Peyer's patch (tissue), 4 donors: ENCODE results near the gene RUBCNL. TPM values are rescaled to one million over a fixed set of nuclear protein-coding genes. Genes with fewer than 3 reads are reported as not detected.

Source experiments
- DNase-seq, 3 donors: peaks; one replicate each; pipeline ENCODE4 v3.0.0-alpha.2; 2017 to 2019
- H3K27ac ChIP-seq, 4 donors: fragments of 200-600 bp; sonication (generic); one replicate each; pipeline ENCODE4 v1.5.1; 2016 to 2019
- H3K27me3 ChIP-seq, 2 donors: fragments of 200-600 bp; sonication (generic); one replicate each; pipeline ENCODE4 v1.5.1; 2019
- H3K36me3 ChIP-seq, 3 donors: fragments of 200-600 bp; sonication (generic); one replicate each; pipeline ENCODE4 v1.5.1; 2016 to 2019
- H3K4me1 ChIP-seq, 4 donors: fragments of 200-600 bp; sonication (generic); one replicate each; pipeline ENCODE4 v1.5.1; 2016 to 2019
- H3K4me3 ChIP-seq, 4 donors: fragments of 200-600 bp; sonication (generic); 1 replicate in 3 of 4; 2 replicates in 1 of 4; pipeline ENCODE4 v1.5.1; 2016 to 2019; ENCODE audit warnings: mild to moderate bottlenecking in 1 of 4
- H3K9me3 ChIP-seq, 4 donors: fragments of 200-600 bp; sonication (generic); one replicate each; pipeline ENCODE4 v1.5.1; 2016 to 2019; ENCODE audit warnings: mild to moderate bottlenecking in 1 of 4
- POLR2A ChIP-seq, 2 donors: fragments of 450-650 bp; IDR thresholded peaks; one replicate each; pipeline ENCODE4 v1.5.1; 2017; ENCODE audit warnings: antibody characterized with exemption in 2 of 2, mild to moderate bottlenecking in 2 of 2, moderate library complexity in 2 of 2
- total RNA-seq, 4 donors: library from RNA; depleted of rRNA; stranded (reverse); fragments of >200 nt; gene quantifications; one replicate each; pipeline ENCODE4 v1.1.0, GENCODE V29; 2016
- TF ChIP-seq, protein P1 (sequence below), 6 experiments: fragments of 450-650 bp in 4 of 6; fragments of 200-600 bp in 2 of 6; sonication (generic) in 1 of 6; IDR thresholded peaks; one replicate each; pipeline ENCODE4 v1.5.1; 2017 to 2019; ENCODE audit warnings: antibody characterized with exemption in 6 of 6, mild to moderate bottlenecking in 3 of 6, moderate library complexity in 1 of 6

RUBCNL gene
- total RNA-seq, 4 donors from 2014 or later = 10.3 to 52.0 (median 13.9) TPM

DNA sequence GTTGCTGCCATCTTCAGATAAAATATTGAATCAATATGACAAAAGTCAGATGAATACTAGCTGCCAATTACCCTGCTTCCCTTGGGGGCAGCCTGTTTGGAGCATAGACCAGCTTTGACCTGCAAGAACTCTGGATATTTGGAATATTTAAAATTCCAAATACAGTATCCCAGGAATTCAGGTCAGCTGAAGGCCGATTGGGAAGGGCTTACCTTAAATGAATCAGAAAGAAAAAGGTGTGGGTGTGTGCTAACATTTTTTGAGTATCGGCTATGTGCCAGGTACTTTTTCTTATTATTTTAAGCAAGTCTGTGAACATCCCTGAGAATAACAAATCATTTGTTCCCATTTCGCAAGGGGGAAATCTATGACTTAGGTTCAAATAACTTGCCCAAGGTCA lies 1.8 kb upstream of the RUBCNL start:
- Histone ChIP-seq H3K4me1 (peaks cover 0 to 19% (median 2%) of the 10 kb centered on the region in 4 donors), H3K27ac (peak overlapping the region in 1 of 4 donors; percentile 87), H3K9me3 (no peaks in the 10 kb centered on the region), H3K27me3 (no peaks in the 10 kb centered on the region), H3K4me3 (no peak overlapping the region), H3K36me3 (no peaks in the 10 kb centered on the region)
- TF ChIP-seq, protein P1, sequence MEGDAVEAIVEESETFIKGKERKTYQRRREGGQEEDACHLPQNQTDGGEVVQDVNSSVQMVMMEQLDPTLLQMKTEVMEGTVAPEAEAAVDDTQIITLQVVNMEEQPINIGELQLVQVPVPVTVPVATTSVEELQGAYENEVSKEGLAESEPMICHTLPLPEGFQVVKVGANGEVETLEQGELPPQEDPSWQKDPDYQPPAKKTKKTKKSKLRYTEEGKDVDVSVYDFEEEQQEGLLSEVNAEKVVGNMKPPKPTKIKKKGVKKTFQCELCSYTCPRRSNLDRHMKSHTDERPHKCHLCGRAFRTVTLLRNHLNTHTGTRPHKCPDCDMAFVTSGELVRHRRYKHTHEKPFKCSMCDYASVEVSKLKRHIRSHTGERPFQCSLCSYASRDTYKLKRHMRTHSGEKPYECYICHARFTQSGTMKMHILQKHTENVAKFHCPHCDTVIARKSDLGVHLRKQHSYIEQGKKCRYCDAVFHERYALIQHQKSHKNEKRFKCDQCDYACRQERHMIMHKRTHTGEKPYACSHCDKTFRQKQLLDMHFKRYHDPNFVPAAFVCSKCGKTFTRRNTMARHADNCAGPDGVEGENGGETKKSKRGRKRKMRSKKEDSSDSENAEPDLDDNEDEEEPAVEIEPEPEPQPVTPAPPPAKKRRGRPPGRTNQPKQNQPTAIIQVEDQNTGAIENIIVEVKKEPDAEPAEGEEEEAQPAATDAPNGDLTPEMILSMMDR (IDR thresholded peaks at IDR 0.05) = no peak
- TF ChIP-seq POLR2A (IDR thresholded peaks at IDR 0.05) = no peak
- no peak for DNase-seq

- no peak overlapping the region for H3K4me3 ChIP-seq
- no peaks in the 10 kb centered on the region for H3K9me3 ChIP-seq
- peak overlapping the region in 1 of 4 donors; percentile 87 for H3K27ac ChIP-seq
- no peak for TF ChIP-seq POLR2A (IDR thresholded peaks at IDR 0.05)
- TF ChIP-seq, protein P1 (IDR thresholded peaks at IDR 0.05) = no peak
- H3K36me3 ChIP-seq = no peaks in the 10 kb centered on the region
- DNase-seq = no peak
- peaks cover 0 to 23% (median 2%) of the 10 kb centered on the region in 4 donors for H3K4me1 ChIP-seq
- no peaks in the 10 kb centered on the region for H3K27me3 ChIP-seq
These were observed 1.3 kb upstream of the RUBCNL start for GRCh38 chr13:46388308-46388707.

DNA sequence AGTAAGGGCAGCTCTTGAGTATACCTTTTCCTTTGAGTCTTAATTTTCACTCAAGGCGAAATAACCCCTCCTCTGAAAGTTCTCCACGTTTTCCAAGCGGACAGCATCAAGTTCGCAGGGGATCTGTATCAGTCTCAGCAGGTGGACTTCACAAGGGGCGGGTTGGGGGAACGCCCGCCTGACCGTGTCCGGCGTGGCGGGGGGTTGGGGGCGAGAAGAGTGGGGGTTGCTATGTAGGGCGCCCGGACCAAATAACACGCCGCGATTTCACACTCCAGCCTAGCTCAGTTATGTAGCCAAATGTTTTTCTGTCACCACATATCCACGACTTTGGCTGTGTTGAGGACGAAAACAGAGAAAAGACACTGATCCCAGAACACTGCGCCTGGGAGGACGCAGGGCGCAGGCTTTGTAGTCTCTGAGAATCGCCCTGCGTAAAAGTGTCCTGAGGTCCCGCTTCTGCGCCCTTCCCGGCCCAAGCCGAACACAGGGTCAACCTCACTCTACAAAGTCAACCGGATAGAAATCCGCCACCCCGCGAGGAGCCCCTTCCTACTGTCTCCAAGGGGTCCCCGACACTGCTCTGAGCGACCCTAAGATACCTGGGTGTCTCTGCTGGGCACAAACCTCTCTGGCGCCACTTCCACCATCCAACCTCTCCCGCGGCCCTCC lies 524 bp downstream of the RUBCNL start:
- DNase-seq = peak in 1 of 3 donors; percentile 54
- peaks cover 0 to 23% (median 2%) of the 10 kb centered on the region in 4 donors for H3K4me1 ChIP-seq
- no peaks in the 10 kb centered on the region for H3K9me3 ChIP-seq
- H3K4me3 ChIP-seq = peak overlapping the region; percentile 50 to 59 (median 56)
- H3K36me3 ChIP-seq = no peaks in the 10 kb centered on the region
- H3K27ac ChIP-seq = peak overlapping the region in 3 of 4 donors; percentile 21 to 87 (median 74)
- no peaks in the 10 kb centered on the region for H3K27me3 ChIP-seq
- TF ChIP-seq POLR2A (IDR thresholded peaks at IDR 0.05) = no peak
- TF ChIP-seq, protein P1 (IDR thresholded peaks at IDR 0.05) = no peak

DNA sequence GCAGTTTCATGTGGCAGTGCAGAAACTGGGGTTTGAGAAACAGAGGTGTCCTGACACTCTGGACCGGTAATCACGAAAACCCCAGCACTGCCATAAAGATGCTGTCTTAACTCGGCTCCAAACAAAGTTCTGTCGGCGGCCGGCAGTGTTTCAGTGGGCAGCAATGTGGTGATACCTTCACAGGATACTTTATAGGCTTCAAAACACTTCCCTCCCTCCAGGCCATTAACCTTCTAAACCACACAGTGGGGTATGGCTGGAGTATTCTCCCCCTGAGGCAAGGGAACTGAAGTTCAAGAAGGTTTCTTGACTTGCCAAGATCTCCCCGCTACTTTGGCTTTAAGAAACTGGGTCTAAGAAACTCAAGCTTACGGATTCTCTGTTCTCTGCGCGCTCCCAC lies 1.1 kb downstream of the RUBCNL start:
- DNase-seq = no peak
- H3K9me3 ChIP-seq = no peaks in the 10 kb centered on the region
- H3K27ac ChIP-seq = peak overlapping the region in 2 of 4 donors; percentile 74 to 87
- no peaks in the 10 kb centered on the region for H3K27me3 ChIP-seq
- peaks cover 0 to 23% (median 2%) of the 10 kb centered on the region in 4 donors for H3K4me1 ChIP-seq
- no peaks in the 10 kb centered on the region for H3K36me3 ChIP-seq
- peak overlapping the region; percentile 50 to 59 (median 56) for H3K4me3 ChIP-seq
- TF ChIP-seq, protein P1 (IDR thresholded peaks at IDR 0.05) = no peak
- TF ChIP-seq POLR2A (IDR thresholded peaks at IDR 0.05) = no peak

DNA sequence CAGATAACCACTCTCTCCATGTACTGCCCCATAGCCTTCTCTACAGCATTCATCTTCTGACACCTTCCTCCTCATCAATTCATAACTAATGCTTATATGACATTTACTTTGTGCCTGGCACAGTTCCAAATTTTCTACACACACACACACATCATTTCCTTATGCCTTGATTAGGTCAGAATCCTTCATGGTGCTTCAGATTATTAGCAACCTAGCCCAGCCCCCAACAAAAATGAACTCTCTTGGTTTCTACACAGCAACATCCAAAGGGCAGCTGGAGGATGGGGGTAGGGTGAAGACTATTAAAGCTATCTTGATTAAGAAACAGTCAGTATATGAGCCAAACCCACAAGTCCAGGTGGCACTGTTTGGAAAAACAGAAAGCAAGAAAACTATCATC lies 3.7 kb downstream of the RUBCNL start:
- peak in 2 of 3 donors; percentile 50 to 65 for DNase-seq
- TF ChIP-seq, protein P1 (IDR thresholded peaks at IDR 0.05) = no peak
- TF ChIP-seq POLR2A (IDR thresholded peaks at IDR 0.05) = no peak
- Histone ChIP-seq H3K27ac (peak overlapping the region in 2 of 4 donors; percentile 74 to 87), H3K9me3 (no peaks in the 10 kb centered on the region), H3K4me1 (peaks cover 0 to 23% (median 0%) of the 10 kb centered on the region in 4 donors), H3K4me3 (no peak overlapping the region), H3K27me3 (no peaks in the 10 kb centered on the region), H3K36me3 (no peaks in the 10 kb centered on the region)
